Activated naive CD8-positive, alpha-beta T cell (primary cell): ENCODE measurements around the gene TNFSF8.

ENCODE experiments used
- H3K27ac Mint-ChIP-seq: one replicate; pipeline ENCODE4 v1.8.0; 2021; ENCODE audit warnings: mixed read lengths
- H3K27me3 Mint-ChIP-seq: one replicate; pipeline ENCODE4 v1.8.0; 2021; ENCODE audit warnings: mixed read lengths
- H3K36me3 Mint-ChIP-seq: one replicate; pipeline ENCODE4 v1.8.0; 2021; ENCODE audit warnings: mixed read lengths
- H3K4me1 Mint-ChIP-seq: one replicate; pipeline ENCODE4 v1.8.0; 2021; ENCODE audit warnings: low read depth, mixed read lengths
- H3K4me3 Mint-ChIP-seq: one replicate; pipeline ENCODE4 v1.8.0; 2021; ENCODE audit warnings: mild to moderate bottlenecking, mixed read lengths
- H3K9me3 Mint-ChIP-seq: one replicate; pipeline ENCODE4 v1.8.0; 2021; ENCODE audit warnings: low read depth, mixed read lengths

Gene TNFSF8

GRCh38 chr9:114855488-114855887 is 74.9 kb downstream of the TNFSF8 start:
- Mint-ChIP-seq H3K4me3 (no peak overlapping the region), H3K36me3 (peaks cover 3% of the 10 kb centered on the region), H3K9me3 (peaks cover 4% of the 10 kb centered on the region), H3K27me3 (no peaks in the 10 kb centered on the region), H3K27ac (no peak overlapping the region), H3K4me1 (peaks cover 13% of the 10 kb centered on the region)

GRCh38 chr9:114854736-114855355 is 75.5 kb downstream of the TNFSF8 start:
- Mint-ChIP-seq H3K27me3 (no peaks in the 10 kb centered on the region), H3K27ac (no peak overlapping the region), H3K9me3 (peaks cover 4% of the 10 kb centered on the region), H3K4me1 (peaks cover 14% of the 10 kb centered on the region), H3K4me3 (no peak overlapping the region), H3K36me3 (peaks cover 3% of the 10 kb centered on the region)

- Mint-ChIP-seq H3K27me3 (no peaks in the 10 kb centered on the region), H3K9me3 (peaks cover 4% of the 10 kb centered on the region), H3K4me1 (peaks cover 15% of the 10 kb centered on the region), H3K27ac (no peak overlapping the region), H3K36me3 (peaks cover 3% of the 10 kb centered on the region), H3K4me3 (no peak overlapping the region)
Observed at GRCh38 chr9:114853071-114853855, 77.1 kb downstream of the TNFSF8 start.

- Mint-ChIP-seq H3K27ac (no peak overlapping the region), H3K4me1 (peaks cover 17% of the 10 kb centered on the region), H3K4me3 (no peak overlapping the region), H3K27me3 (no peaks in the 10 kb centered on the region), H3K9me3 (no peaks in the 10 kb centered on the region), H3K36me3 (no peaks in the 10 kb centered on the region)
Observed at GRCh38 chr9:114852050-114852594, 78.3 kb downstream of the TNFSF8 start.

GRCh38 chr9:114851306-114851705 is 79.1 kb downstream of the TNFSF8 start:
- no peak overlapping the region for H3K4me3 Mint-ChIP-seq
- H3K9me3 Mint-ChIP-seq, result no peaks in the 10 kb centered on the region
- H3K36me3 Mint-ChIP-seq, result no peaks in the 10 kb centered on the region
- H3K4me1 Mint-ChIP-seq, result peaks cover 17% of the 10 kb centered on the region
- H3K27ac Mint-ChIP-seq, result peak overlapping the region; percentile 78
- H3K27me3 Mint-ChIP-seq, result no peaks in the 10 kb centered on the region
